Measurements from ENCODE around the gene GAL3ST2.

GRCh38 chr2:241810307-241811200 is 33.9 kb downstream of the GAL3ST2 start:
- TF ChIP-seq GATA2 (IDR thresholded peaks at IDR 0.05; ENCODE audit: low read depth, low read length): no peak
- no peak for TF ChIP-seq GATA3 (IDR thresholded peaks at IDR 0.05; ENCODE audit: low read depth, low read length)

Measured in SH-SY5Y (cell line).